Measurements from ENCODE around the gene POU3F4. TPM values are rescaled to one million over a fixed set of nuclear protein-coding genes. Genes with fewer than 3 reads are reported as not detected.

Gene POU3F4
- total RNA-seq, 4 donors from 2014 or later, result 0.06 TPM; not detected in 3

DNA sequence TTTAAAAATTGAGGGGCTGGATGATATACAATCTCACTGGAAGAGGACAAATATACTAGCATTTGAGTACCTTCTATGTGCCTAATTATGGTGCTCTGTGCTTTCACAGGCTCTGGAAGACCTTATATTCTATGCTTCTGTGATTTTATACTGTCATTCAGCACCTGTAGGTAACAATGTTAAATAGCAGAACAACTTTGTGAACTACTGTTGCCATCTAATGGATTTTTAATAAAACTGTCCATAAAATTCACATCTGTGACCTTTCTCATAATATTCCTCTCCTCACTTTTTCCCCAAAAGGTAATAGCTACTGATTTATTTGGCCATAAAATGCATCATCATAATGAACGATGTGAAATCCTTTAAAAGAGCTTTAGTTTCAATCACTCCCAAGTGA is 21.9 kb downstream of the POU3F4 start:
- TF ChIP-seq EP300 (IDR thresholded peaks at IDR 0.05) (no peak), POLR2AphosphoS5 (IDR thresholded peaks at IDR 0.05) (no peak), POLR2A (IDR thresholded peaks at IDR 0.05; ENCODE audit: low read depth) (no peak)
- TF ChIP-seq, protein P1, sequence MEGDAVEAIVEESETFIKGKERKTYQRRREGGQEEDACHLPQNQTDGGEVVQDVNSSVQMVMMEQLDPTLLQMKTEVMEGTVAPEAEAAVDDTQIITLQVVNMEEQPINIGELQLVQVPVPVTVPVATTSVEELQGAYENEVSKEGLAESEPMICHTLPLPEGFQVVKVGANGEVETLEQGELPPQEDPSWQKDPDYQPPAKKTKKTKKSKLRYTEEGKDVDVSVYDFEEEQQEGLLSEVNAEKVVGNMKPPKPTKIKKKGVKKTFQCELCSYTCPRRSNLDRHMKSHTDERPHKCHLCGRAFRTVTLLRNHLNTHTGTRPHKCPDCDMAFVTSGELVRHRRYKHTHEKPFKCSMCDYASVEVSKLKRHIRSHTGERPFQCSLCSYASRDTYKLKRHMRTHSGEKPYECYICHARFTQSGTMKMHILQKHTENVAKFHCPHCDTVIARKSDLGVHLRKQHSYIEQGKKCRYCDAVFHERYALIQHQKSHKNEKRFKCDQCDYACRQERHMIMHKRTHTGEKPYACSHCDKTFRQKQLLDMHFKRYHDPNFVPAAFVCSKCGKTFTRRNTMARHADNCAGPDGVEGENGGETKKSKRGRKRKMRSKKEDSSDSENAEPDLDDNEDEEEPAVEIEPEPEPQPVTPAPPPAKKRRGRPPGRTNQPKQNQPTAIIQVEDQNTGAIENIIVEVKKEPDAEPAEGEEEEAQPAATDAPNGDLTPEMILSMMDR (IDR thresholded peaks at IDR 0.05), result no peak
- no peak overlapping the region for H3K27ac ChIP-seq (replicated peaks in 1 of 4)
- DNase-seq (ENCODE audit: extremely low spot score), result no peak
- H3K9me3 ChIP-seq, result no peaks in the 10 kb centered on the region
- no peaks in the 10 kb centered on the region for H3K27me3 ChIP-seq
- H3K36me3 ChIP-seq, result no peaks in the 10 kb centered on the region
- intact Hi-C loops (cut with DNase I), result no loop called here
- H3K4me1 ChIP-seq, result no peaks in the 10 kb centered on the region
- 46% methylated on average over 1 of the region's 1 CpG for WGBS
- no peak overlapping the region for H3K4me3 ChIP-seq

DNA sequence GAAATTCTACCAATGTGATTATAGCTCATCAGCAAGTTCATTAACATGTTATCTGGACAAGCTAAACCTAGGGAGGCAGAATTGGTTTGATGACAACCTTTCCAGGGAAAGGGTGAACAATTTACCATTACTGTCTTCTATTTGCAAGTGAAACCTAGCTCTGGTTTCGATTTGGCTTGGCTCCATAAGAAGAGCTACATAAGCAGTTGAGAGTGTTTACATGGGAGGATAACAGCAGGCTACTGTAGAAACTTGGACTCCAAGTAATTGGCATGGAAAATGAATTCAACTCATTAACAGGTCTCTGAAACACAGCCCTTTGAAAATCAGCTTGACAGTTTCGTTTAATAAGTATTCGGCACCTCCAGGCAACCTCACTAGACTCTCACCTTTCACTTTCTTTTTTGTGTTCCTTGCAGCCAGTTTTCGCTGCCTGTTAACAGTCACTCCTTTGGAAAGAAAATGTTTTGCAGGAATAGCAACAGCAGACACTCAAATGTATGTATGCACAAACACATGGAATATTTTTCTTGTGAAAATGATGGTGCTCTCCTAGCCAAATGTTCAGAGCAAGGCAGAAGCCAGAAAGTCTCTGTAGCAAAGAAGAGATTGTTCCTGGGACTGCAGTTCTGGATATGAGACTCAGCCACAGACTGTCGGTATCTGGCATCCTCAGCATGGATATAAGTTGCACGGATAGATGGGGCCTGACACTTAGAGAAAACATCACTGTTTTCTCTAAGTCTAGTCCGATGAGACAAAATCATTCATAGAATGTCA is 27.5 kb downstream of the POU3F4 start:
- Histone ChIP-seq H3K36me3 (no peaks in the 10 kb centered on the region), H3K27ac (replicated peaks in 1 of 4) (no peak overlapping the region), H3K4me1 (no peaks in the 10 kb centered on the region), H3K9me3 (no peaks in the 10 kb centered on the region), H3K4me3 (peak overlapping the region in 2 of 4 donors; percentile 22 to 26), H3K27me3 (no peaks in the 10 kb centered on the region)
- no peak for TF ChIP-seq POLR2A (IDR thresholded peaks at IDR 0.05; ENCODE audit: low read depth)
- no peak for TF ChIP-seq EP300 (IDR thresholded peaks at IDR 0.05)
- TF ChIP-seq, protein P1 (IDR thresholded peaks at IDR 0.05), result no peak
- no peak for TF ChIP-seq POLR2AphosphoS5 (IDR thresholded peaks at IDR 0.05)
- intact Hi-C loops (cut with DNase I), result no loop called here
- WGBS, result 50% methylated on average over 7 of the region's 7 CpGs
- no peak for DNase-seq (ENCODE audit: extremely low spot score)
